Upper lobe of left lung (tissue), 6 donors: Measurements from ENCODE around the gene PPL. TPM values are rescaled to one million over a fixed set of nuclear protein-coding genes. Genes with fewer than 3 reads are reported as not detected.
A peak's percentile ranks its signal among the peaks of the same experiment; 100 is the strongest.

ENCODE experiments used
- ATAC-seq, 2 donors: fragments of 200-7000 bp; cut with Tn5 transposase; one replicate each; pipeline ENCODE4 v1.9.1; 2022; ENCODE audit warnings: mild to moderate bottlenecking in 2 of 2, moderate library complexity in 2 of 2; ENCODE audit not compliant: low FRiP score in 2 of 2
- DNase-seq, 2 donors: peaks; one replicate each; pipeline ENCODE4 v3.0.0-alpha.2; 2019 to 2020
- H3K27ac ChIP-seq, 4 donors: fragments of 200-600 bp; sonication (generic); one replicate each; pipeline ENCODE4 v1.5.1; 2016 to 2019
- H3K27me3 ChIP-seq, 4 donors: fragments of 200-600 bp; sonication (generic); one replicate each; pipeline ENCODE4 v1.5.1; 2017 to 2019
- H3K36me3 ChIP-seq, 4 donors: fragments of 200-600 bp; sonication (generic); one replicate each; pipeline ENCODE4 v1.5.1; 2016 to 2019
- H3K4me1 ChIP-seq, 4 donors: fragments of 200-600 bp; sonication (generic); one replicate each; pipeline ENCODE4 v1.5.1; 2018 to 2019
- H3K4me3 ChIP-seq, 4 donors: fragments of 200-600 bp; sonication (generic); one replicate each; pipeline ENCODE4 v1.5.1; 2017 to 2019; ENCODE audit warnings: mild to moderate bottlenecking in 2 of 4, moderate library complexity in 1 of 4
- H3K9me3 ChIP-seq, 4 donors: fragments of 200-600 bp; sonication (generic); one replicate each; pipeline ENCODE4 v1.5.1; 2018 to 2019
- EP300 ChIP-seq, 4 donors: sonication (generic); formaldehyde crosslinking; IDR thresholded peaks; one replicate each; pipeline ENCODE4 v1.5.1; 2017; ENCODE audit warnings: antibody characterized with exemption in 4 of 4, control low read depth in 2 of 4
- POLR2A ChIP-seq, 4 donors: fragments of 450-650 bp; IDR thresholded peaks; one replicate each; pipeline ENCODE4 v1.5.1; 2016 to 2017; ENCODE audit warnings: antibody characterized with exemption in 4 of 4, mild to moderate bottlenecking in 2 of 4
- POLR2AphosphoS5 ChIP-seq, 2 donors: sonication (generic); formaldehyde crosslinking; IDR thresholded peaks; one replicate each; pipeline ENCODE4 v1.5.1; 2017; ENCODE audit warnings: antibody characterized with exemption in 2 of 2
- WGBS, 2 donors: methylation state at CpG; one replicate each; pipeline ENCODE4 v1.1.5; 2017 to 2018; 5-methylcytosine and 5-hydroxymethylcytosine counted together
- total RNA-seq, 6 donors: library from RNA; depleted of rRNA in 4 of 6; stranded (reverse); fragments of >200 nt in 4 of 6; gene quantifications; one replicate each; pipeline versions ENCODE4 v1.1.0 to v1.2.1, GENCODE V29; 2016 to 2021
- TF ChIP-seq, protein P1 (sequence below), 6 experiments: fragments of 450-650 bp in 4 of 6; fragments of 200-600 bp in 2 of 6; sonication (generic) in 2 of 6; IDR thresholded peaks; one replicate each; pipeline ENCODE4 v1.5.1; 2016 to 2019; ENCODE audit warnings: antibody characterized with exemption in 6 of 6
- donor health status: DM: no; HTN: no; CAD: no; lungs with moderate emphysema.
- donor health status: DM: no; HTN: yes; CAD: no; lungs with severe emphysema.

The PPL gene
- total RNA-seq, 6 donors from 2014 or later, result 72.7 to 156 (median 132) TPM

DNA sequence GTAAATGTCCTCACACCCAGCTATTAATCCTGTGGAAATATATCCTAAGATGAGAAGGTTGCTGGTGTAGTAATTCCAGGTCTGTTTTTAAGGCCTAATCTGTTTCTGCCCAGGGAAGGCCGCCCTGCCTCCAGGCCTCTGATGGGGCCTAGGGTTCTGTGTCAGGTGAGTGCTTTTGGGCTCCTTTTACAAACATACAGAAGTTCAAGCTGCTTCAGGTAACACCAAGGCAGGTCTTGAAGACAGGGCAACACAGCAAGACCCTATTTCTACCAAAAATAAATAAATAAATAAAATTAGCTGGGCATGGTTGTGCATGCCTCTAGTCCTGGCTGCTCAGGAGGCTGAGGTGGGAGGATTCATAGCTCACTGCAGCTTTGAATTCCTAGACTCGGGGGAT lies 9.3 kb downstream of the PPL start:
- no peak overlapping the region for H3K4me3 ChIP-seq
- H3K27ac ChIP-seq, result no peak overlapping the region
- H3K36me3 ChIP-seq, result peaks cover 0 to 5% (median 0%) of the 10 kb centered on the region in 4 donors
- TF ChIP-seq POLR2AphosphoS5 (IDR thresholded peaks at IDR 0.05), result no peak
- no peak for DNase-seq
- H3K9me3 ChIP-seq, result peaks cover 0 to 13% (median 8%) of the 10 kb centered on the region in 4 donors
- 69 to 81% methylated on average over 2 of the region's 2 CpGs for WGBS, 2 donors
- H3K4me1 ChIP-seq, result peaks cover 0 to 26% (median 10%) of the 10 kb centered on the region in 4 donors
- H3K27me3 ChIP-seq, result no peaks in the 10 kb centered on the region
- no peak for ATAC-seq

- no peak overlapping the region for H3K27ac ChIP-seq
- peaks cover 0 to 26% (median 10%) of the 10 kb centered on the region in 4 donors for H3K4me1 ChIP-seq
- TF ChIP-seq, protein P1, sequence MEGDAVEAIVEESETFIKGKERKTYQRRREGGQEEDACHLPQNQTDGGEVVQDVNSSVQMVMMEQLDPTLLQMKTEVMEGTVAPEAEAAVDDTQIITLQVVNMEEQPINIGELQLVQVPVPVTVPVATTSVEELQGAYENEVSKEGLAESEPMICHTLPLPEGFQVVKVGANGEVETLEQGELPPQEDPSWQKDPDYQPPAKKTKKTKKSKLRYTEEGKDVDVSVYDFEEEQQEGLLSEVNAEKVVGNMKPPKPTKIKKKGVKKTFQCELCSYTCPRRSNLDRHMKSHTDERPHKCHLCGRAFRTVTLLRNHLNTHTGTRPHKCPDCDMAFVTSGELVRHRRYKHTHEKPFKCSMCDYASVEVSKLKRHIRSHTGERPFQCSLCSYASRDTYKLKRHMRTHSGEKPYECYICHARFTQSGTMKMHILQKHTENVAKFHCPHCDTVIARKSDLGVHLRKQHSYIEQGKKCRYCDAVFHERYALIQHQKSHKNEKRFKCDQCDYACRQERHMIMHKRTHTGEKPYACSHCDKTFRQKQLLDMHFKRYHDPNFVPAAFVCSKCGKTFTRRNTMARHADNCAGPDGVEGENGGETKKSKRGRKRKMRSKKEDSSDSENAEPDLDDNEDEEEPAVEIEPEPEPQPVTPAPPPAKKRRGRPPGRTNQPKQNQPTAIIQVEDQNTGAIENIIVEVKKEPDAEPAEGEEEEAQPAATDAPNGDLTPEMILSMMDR (IDR thresholded peaks at IDR 0.05), result no peak
- no peak for TF ChIP-seq POLR2AphosphoS5 (IDR thresholded peaks at IDR 0.05)
- no peak for TF ChIP-seq EP300 (IDR thresholded peaks at IDR 0.05)
- TF ChIP-seq POLR2A (IDR thresholded peaks at IDR 0.05), result no peak
- no peaks in the 10 kb centered on the region for H3K27me3 ChIP-seq
- ATAC-seq, result no peak
- H3K9me3 ChIP-seq, result peaks cover 0 to 13% (median 8%) of the 10 kb centered on the region in 4 donors
- WGBS, 2 donors, result 95 to 98% methylated on average over 2 of the region's 2 CpGs
- no peak overlapping the region for H3K4me3 ChIP-seq
- no peak for DNase-seq
- peaks cover 0 to 5% (median 0%) of the 10 kb centered on the region in 4 donors for H3K36me3 ChIP-seq
Measured at GRCh38 chr16:4926928-4927327, 10.0 kb downstream of the PPL start.

DNA sequence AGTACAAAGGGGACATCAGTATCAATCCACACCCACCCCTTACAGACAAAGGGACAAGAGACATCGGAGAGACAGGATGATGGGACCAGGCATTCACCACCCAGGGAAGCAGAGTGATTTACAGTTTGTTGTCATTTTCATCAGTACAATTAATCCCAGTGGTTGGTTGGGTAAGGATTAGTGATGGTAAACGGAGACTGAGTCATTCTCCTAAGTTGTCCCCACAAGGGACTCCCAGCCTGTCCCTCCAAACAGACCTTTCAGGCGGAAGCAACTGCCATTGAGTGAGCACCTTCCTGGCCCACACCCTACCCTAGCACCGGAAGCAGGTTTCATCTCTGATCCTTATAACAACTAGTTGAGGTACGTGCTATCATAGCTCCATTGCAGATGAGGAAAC lies 11.2 kb downstream of the PPL start:
- H3K36me3 ChIP-seq, result peaks cover 0 to 5% (median 0%) of the 10 kb centered on the region in 4 donors
- H3K27ac ChIP-seq, result peak overlapping the region in 2 of 4 donors; percentile 31 to 51
- WGBS, 2 donors, result 86 to 90% methylated on average over 4 to 5 of the region's 5 CpGs
- peaks cover 0 to 26% (median 10%) of the 10 kb centered on the region in 4 donors for H3K4me1 ChIP-seq
- peaks cover 0 to 13% (median 8%) of the 10 kb centered on the region in 4 donors for H3K9me3 ChIP-seq
- no peak for ATAC-seq
- DNase-seq, result no peak
- H3K27me3 ChIP-seq, result no peaks in the 10 kb centered on the region
- TF ChIP-seq EP300 (IDR thresholded peaks at IDR 0.05) (no peak), POLR2A (IDR thresholded peaks at IDR 0.05) (no peak), POLR2AphosphoS5 (IDR thresholded peaks at IDR 0.05) (no peak)
- TF ChIP-seq, protein P1 (IDR thresholded peaks at IDR 0.05), result no peak
- H3K4me3 ChIP-seq, result no peak overlapping the region

DNA sequence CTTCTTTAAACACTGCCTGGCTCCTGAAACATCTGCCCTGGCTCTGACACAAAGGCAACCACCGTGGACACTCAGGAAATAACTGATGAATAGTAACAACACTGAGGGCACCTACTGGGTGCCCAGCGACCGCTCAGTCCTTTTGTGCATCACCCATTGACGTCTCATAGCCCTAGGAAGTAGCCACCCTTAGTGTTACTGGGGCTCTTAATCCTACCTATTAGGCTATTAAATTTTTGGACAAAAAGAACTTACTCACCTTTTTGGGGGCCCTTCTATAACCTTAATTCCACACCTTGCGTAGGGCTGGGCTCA lies 11.7 kb downstream of the PPL start:
- DNase-seq, result no peak
- TF ChIP-seq, protein P1 (IDR thresholded peaks at IDR 0.05), result no peak
- no peak for TF ChIP-seq POLR2A (IDR thresholded peaks at IDR 0.05)
- no peak for TF ChIP-seq EP300 (IDR thresholded peaks at IDR 0.05)
- TF ChIP-seq POLR2AphosphoS5 (IDR thresholded peaks at IDR 0.05), result no peak
- ATAC-seq, result no peak
- H3K27ac ChIP-seq, result peak overlapping the region in 3 of 4 donors; percentile 31 to 76 (median 51)
- peaks cover 0 to 5% (median 0%) of the 10 kb centered on the region in 4 donors for H3K36me3 ChIP-seq
- H3K27me3 ChIP-seq, result no peaks in the 10 kb centered on the region
- H3K9me3 ChIP-seq, result peaks cover 0 to 13% (median 8%) of the 10 kb centered on the region in 4 donors
- WGBS, 2 donors, result 61 to 69% methylated on average over 5 of the region's 5 CpGs
- H3K4me1 ChIP-seq, result peaks cover 0 to 26% (median 10%) of the 10 kb centered on the region in 4 donors
- no peak overlapping the region for H3K4me3 ChIP-seq

DNA sequence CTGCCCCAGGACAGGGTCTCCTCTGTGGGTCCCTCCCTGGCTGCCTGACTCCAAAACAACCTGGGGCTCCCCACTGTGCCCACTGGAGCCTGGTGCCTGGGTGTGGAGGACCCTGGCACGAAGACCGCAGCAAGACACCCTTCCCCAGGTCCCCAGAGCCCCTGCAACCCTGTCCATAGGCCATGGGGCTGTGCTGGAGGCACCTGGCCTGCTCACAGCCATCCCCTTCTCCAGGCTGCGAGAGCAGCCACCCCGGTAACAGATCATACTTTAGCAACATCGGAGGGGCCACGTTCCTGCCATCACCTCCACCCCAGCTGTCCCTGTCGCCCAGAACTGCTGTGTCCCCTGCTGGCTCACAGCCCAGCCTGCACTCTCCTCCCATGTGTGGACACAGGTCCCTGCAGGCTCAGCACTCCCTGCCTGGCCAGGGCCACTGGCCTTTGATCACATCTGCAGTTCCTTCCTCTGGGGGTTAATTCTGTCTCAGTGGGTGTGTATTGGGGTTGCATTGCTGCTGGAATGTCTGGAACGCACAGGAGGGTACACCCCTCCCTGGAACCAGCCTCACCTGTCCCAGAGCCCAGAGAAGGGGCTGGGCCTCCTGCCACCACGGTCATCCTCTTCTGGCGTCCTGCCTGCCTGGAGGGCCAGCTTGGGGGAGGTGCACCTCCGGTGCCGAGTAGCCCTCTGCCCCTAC lies 12.2 kb downstream of the PPL start:
- H3K4me1 ChIP-seq, result peaks cover 0 to 26% (median 10%) of the 10 kb centered on the region in 4 donors
- peak; percentile 66 to 93 for ATAC-seq
- peak in 1 of 4 donors; percentile 22 for TF ChIP-seq POLR2A (IDR thresholded peaks at IDR 0.05)
- peak in 1 of 4 donors; percentile 41 for TF ChIP-seq EP300 (IDR thresholded peaks at IDR 0.05)
- peak; percentile 24 to 26 for TF ChIP-seq POLR2AphosphoS5 (IDR thresholded peaks at IDR 0.05)
- TF ChIP-seq, protein P1 (IDR thresholded peaks at IDR 0.05), result no peak
- peaks cover 0 to 13% (median 8%) of the 10 kb centered on the region in 4 donors for H3K9me3 ChIP-seq
- H3K27me3 ChIP-seq, result no peaks in the 10 kb centered on the region
- peak overlapping the region; percentile 63 to 76 (median 67) for H3K27ac ChIP-seq
- 36 to 49% methylated on average over 5 to 11 of the region's 12 CpGs for WGBS, 2 donors
- DNase-seq, result peak; percentile 81 to 87
- no peak overlapping the region for H3K4me3 ChIP-seq
- H3K36me3 ChIP-seq, result peaks cover 0 to 5% (median 0%) of the 10 kb centered on the region in 4 donors
